K562 (cell line): ENCODE measurements around the gene ABCB6. TPM values are rescaled to one million over a fixed set of nuclear protein-coding genes. Genes with fewer than 3 reads are reported as not detected.

Experiments
- SAP30 ChIP-seq: fragments of 200-600 bp; sonication (generic); IDR thresholded peaks from 2 replicates; pipeline ENCODE4 v1.6.1; 2012; ENCODE audit warnings: borderline replicate concordance, low read depth, mild to moderate bottlenecking, moderate library complexity, low read length, control low read depth, inconsistent platforms; ENCODE audit not compliant: insufficient read depth, poor library complexity, severe bottlenecking
- ZNF592 ChIP-seq: fragments of 450-650 bp; IDR thresholded peaks from 2 replicates; pipeline ENCODE4 v1.6.1; 2017; ENCODE audit warnings: antibody characterized with exemption, mild to moderate bottlenecking
- ZSCAN29 ChIP-seq: fragments of 450-650 bp; IDR thresholded peaks from 2 replicates; pipeline ENCODE4 v1.6.1; 2017
- polyA plus RNA-seq, 8 experiments: library from polyadenylated mRNA; depleted of rRNA in 4 of 8; stranded (reverse) in 5 of 8; unstranded in 3 of 8; fragments of >200 nt; fragmentation: Nextera tagmentation in 2 of 8; fragmentation: Illumina TruSeq in 1 of 8; extraction: Ambion mirVana in 2 of 8; extraction: Trizol in 1 of 8; gene quantifications; 2 replicates each; pipeline versions ENCODE4 v1.2.1 to v1.2.3, GENCODE V29; 2011 to 2014; ENCODE audit warnings: inconsistent platforms in 1 of 8, missing spikeins in 1 of 8
- total RNA-seq, 7 experiments: library from RNA; depleted of rRNA in 6 of 7; stranded (reverse); fragments of >200 nt in 6 of 7; fragmentation: Illumina TruSeq in 2 of 7; extraction: Trizol in 2 of 7; gene quantifications; 2 replicates each; pipeline versions ENCODE4 v1.2.1 to v1.2.3, GENCODE V29; 2011 to 2021; ENCODE audit warnings: low replicate concordance in 1 of 7
- TF ChIP-seq, protein P1 (sequence below): sonication (generic); IDR thresholded peaks from 2 replicates; pipeline ENCODE4 v1.6.1; 2016
- TF ChIP-seq, protein P2 (sequence below), 2 experiments: fragments of 450-650 bp; IDR thresholded peaks; 2 replicates each; pipeline ENCODE4 v1.6.1; 2016

Gene ABCB6
- total and polyA plus RNA-seq, 9 of the 15 experiments (the other 6 are each of a cell fraction or from before 2014, with no cell fraction given): 3.7 to 29.8 (median 16.8) TPM

DNA sequence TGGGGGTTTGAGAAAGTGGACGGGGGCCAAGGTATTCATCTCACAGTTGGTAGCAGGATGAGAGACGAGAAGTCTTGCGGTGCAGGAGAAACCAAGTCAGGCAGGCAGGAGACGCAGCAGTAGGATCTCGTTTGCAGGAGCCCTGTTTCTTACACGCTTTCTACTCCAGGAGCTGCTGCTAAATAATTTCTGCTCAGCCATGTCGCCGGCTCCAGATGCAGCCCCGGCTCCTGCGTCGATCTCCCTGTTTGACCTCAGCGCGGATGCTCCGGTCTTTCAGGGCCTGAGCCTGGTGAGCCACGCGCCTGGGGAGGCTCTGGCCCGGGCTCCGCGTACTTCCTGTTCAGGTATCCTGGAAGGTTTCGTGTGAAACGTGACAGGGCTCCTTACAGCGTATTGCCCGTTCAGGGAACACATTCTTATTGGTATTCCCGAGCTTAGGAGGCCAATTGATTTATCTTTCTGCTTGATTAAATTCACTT is 11.3 kb upstream of the ABCB6 start (continued):
- 0 out of 2 replicates have a peak, but pooled peaks have one; percentile 13 for TF ChIP-seq ZNF592
- peak; percentile 72 for TF ChIP-seq SAP30
- TF ChIP-seq, protein P1, sequence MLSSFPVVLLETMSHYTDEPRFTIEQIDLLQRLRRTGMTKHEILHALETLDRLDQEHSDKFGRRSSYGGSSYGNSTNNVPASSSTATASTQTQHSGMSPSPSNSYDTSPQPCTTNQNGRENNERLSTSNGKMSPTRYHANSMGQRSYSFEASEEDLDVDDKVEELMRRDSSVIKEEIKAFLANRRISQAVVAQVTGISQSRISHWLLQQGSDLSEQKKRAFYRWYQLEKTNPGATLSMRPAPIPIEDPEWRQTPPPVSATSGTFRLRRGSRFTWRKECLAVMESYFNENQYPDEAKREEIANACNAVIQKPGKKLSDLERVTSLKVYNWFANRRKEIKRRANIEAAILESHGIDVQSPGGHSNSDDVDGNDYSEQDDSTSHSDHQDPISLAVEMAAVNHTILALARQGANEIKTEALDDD: no peak
- TF ChIP-seq, protein P2, sequence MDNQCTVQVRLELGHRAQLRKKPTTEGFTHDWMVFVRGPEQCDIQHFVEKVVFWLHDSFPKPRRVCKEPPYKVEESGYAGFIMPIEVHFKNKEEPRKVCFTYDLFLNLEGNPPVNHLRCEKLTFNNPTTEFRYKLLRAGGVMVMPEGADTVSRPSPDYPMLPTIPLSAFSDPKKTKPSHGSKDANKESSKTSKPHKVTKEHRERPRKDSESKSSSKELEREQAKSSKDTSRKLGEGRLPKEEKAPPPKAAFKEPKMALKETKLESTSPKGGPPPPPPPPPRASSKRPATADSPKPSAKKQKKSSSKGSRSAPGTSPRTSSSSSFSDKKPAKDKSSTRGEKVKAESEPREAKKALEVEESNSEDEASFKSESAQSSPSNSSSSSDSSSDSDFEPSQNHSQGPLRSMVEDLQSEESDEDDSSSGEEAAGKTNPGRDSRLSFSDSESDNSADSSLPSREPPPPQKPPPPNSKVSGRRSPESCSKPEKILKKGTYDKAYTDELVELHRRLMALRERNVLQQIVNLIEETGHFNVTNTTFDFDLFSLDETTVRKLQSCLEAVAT (IDR thresholded peaks at IDR 0.05): 0 out of 4 replicates have a peak, but pooled peaks of 1 of the 2 experiments have one; percentile 28
- TF ChIP-seq ZSCAN29: 0 out of 2 replicates have a peak, but pooled peaks have one; percentile 51
